Skin of body (tissue), 2 donors: Measurements from ENCODE around the gene FAM163A. TPM values are rescaled to one million over a fixed set of nuclear protein-coding genes. Genes with fewer than 3 reads are reported as not detected.
"Not testable (repeated sequence)": the region's sequence is repeated elsewhere in the genome, so short reads cannot be mapped to it uniquely, and the experiment has no call there.

Experiments used
- DNase-seq: peaks from one replicate; lab custom pipeline; 2025; lab: John Stamatoyannopoulos, UW
- total RNA-seq: library from RNA; depleted of rRNA; stranded (reverse); fragments of >200 nt; gene quantifications from one replicate; pipeline ENCODE4 v1.2.3, GENCODE V29; 2014

The FAM163A gene
- total RNA-seq, 1 donor from 2014 or later = 0.10 TPM

DNA sequence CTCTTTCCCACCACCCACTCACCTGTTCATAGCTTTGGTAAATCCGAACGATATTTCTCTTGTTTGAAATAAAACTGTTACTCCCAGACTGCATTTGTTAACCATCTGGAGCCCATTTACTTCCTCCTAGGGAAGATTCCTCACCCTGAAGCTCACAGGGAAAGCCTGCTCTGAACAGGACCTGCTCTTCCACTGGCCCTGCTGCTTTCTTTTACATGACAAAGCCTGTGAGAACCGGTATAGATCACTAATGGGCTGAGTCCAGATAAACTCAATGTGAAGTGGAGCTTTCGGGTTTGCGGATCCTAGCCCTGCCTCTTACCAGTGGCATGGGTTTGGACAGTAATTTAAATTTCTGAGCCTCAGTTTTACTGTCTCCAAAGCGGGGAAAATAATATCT is 45.2 kb downstream of the FAM163A start:
- DNase-seq = no peak

DNA sequence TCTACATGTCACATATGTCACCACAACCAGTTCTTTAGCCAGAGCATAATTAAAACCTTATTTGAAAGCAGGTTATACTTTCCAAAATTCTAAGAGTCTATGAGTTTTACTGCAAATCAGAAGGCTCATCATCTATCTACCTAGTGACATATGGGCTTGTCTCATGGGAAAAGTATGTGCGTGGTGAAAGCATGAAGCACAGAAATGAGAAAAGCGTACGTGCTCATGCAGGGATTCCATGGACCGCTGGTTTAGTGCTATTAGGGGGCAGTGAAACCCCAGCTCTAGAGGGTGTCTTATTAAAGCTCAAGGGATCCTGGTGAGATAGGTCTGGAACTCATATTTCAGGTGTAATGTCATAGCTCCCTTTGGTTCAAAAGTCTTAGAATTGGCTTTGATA is 50.2 kb downstream of the FAM163A start:
- no peak for DNase-seq

DNA sequence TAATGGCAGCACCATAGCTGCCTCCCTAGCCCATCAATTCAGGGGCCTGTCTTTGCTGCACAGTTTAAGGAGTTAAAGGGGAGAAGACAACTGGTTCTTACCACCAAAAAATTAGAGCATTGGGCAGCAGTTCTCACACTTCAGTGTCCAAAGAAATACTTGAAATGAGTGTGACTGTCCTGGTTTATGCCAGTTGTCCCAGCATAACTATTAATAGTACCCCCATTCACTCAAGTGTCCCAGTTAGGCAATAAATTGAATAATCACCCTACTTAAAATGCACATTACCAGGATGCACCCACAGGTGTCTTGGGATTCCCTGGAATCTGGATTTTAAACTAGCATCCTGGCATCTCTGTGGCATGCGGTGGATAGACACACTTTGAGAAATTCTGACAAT is 51.1 kb downstream of the FAM163A start:
- DNase-seq = no peak

DNA sequence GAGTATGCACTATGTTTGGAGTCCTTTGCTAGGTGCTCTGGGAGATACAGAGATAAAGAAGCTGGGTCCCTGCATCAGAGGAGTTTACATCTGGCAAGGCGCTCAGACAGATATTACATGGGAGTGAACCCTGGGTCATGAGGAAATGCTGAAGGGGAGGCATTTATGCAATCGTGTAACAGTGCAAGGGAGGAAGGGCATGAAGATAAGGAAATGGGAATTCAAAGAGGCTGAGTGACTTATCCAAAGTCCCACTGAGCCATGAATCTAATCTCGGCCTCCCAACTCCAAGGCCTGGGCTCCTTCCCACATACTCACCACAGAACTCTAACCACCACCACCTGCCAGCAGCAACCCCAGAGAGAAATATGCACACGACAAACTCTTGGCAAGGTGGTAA is 51.6 kb downstream of the FAM163A start:
- DNase-seq = no peak

DNA sequence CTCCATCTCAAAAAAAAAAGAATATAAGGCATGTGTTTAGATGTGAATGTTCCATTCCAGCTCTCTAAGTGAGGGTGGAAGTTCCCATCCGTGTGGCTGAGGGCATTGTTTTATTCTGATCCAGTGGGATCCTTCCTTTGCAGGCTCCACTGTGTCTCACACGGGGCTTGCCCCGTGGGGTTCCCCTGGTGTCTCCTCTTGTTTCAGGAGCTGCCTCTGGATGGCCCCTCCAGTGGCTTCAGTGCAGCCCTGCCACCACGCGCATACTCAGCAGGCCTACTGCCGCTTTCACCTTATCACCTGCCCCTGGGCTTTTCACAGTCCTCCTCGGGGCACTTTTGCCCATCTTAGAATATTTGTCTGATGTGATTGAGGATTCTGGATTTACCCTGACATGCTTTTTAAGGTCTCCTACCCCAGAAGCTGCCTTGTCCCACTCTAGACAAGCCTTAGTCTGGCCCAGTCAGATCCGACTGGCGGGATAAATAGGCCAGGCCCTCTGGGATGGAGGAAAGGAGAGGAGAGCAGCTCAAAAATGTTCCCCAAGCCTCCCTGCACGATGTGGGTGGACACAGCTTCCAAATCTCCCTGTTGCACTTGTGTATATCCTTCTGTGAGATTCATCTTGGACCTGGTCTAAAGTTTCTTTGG is 55.2 kb downstream of the FAM163A start:
- DNase-seq = no peak

DNA sequence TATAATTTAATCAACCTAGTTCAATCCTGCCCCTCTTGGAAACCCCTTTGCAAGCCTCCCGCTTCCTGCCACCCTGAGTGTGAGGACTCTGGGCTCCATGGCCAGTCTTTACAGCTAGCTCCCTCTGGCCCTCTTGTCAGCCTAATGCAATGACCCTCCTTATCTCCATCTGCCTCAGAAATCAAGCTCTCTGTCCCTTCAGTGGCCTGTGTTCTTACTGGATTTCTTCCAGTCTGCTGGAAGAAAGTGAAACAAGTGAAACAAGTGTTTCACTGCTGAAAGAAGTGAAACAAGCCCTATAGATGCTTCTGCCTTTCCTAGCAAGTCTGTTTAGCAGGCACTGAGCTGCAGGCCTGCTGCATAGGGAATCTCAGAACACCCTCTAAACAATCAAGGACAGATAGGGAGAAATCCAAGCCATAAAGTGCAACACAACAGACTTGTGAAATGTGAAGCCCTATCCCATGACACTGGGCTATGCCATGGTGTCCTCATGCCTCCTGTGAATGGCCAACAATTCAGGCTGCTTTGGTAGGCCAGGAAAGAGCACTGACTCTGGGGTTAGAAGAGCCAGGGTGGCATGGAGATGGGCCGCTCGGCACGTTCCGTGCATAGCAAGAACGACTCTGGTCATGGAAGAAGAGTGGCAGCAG is 55.9 kb downstream of the FAM163A start:
- no peak for DNase-seq

DNA sequence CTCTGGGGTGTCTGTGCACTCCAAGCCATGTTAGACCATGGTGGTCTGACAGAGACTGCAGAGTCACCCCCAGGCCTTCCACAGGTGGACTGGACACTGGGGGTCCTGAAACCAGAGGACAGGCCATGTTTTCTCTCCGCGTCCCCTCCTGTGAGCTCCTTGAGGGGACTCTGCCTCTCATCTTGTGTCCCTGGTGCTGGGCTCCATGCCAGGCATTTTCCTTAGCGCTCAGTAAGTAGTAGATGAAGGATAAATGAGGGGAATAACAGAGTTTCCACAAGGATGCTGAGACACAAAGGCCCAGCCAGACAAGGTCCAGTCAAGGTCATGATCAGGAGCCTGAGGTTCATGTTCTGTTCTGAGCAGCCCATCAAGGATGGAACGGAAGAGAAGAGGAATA is 57.4 kb downstream of the FAM163A start:
- DNase-seq = no peak

DNA sequence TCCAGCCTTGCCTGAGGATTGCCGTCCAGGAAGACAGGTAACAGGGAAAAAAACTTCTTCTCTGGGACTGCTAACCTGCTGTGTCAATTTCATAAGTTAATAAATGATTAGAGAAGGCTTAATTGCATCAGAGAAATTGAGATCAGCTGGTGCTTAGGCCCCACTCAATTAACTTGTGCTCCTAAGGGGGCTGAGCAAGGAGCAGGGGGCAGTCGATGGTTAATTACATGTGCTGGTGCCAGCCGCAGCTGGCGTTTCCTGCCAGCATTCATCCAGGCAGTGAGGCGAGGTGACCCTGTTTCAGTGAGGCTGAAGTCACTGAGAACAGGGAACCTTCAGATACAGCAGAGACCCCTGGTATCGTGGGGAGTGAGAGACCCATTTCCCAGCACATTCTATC is 60.0 kb downstream of the FAM163A start:
- DNase-seq = no peak

DNA sequence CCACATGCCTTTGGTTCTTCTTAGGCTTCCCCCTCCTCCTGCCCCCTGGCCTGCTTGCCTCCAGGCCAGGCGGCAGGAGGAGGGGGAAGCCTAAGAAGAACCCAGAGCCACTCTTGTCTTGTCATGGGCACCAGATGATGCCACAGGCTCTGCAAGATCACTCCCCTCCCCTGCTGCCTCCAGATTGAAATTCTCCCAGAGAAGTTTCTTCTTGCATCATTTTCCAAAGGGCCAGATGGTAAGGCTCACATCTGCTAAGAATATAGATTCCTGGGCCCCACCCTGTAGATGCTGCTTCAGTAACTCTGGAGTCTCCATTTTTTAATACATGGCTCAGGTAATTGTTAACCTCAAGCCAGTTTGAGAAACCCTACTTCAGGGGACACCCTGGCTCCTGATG is 60.8 kb downstream of the FAM163A start:
- DNase-seq = no peak

DNA sequence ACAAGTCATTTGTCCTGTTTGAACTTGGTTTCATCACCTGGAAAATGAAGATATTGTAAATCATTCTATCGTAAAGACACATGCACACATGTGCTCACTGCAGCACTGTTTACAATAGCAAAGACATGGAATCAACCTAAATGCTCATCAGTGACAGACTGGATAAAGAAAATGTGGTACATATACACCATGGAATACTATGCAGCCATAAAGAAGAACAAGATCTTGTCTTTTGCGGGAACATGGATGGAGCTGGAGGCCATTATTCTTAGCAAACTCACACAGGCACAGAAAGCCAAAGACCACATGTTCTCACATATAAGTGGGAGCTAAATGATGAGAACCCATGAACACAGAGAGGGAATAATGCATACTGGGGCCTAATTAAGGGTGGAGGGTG is 61.3 kb downstream of the FAM163A start:
- DNase-seq = not testable (repeated sequence)

DNA sequence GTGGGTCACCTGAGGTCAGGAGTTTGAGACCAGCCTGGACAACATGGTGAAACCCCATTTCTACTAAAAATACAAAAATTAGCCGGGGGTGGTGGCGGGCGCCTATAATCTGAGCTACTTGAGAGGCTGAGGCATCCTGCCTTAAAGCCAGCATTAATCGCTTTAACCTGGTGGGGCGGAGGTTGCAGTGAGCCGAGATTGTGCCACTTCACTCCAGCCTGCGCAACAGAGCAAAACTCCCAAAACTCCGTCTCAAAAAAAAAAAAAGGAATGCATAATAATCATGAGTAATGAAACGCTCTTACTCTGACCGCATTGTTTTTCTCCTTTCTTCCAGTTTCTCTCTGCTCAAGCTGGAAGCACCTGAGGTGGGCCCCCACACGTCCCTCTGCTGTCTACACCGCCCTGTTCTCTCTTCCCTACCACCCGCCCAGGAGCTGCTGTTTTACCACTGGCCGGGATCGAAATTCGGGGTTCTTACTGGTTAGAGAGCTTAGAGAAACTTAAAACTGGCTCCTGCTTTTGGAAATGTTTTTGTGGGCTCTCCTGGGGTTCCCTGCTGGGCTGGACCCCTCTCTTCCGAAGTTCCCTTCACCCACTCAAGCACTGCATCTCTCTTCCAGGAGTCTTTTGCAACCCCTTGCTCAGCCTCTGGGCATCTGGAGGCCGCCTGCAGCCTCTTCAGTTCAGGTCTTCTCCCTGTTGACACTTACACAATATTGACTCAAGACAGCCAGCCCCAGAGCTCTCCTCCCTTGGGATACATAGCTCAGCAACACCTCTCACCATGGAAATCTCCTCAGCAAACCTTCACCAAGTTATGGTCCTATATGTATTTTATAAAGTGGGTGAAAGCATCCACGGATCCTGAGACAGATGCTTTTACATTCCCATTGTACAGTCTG is 62.5 kb downstream of the FAM163A start:
- DNase-seq = no peak

DNA sequence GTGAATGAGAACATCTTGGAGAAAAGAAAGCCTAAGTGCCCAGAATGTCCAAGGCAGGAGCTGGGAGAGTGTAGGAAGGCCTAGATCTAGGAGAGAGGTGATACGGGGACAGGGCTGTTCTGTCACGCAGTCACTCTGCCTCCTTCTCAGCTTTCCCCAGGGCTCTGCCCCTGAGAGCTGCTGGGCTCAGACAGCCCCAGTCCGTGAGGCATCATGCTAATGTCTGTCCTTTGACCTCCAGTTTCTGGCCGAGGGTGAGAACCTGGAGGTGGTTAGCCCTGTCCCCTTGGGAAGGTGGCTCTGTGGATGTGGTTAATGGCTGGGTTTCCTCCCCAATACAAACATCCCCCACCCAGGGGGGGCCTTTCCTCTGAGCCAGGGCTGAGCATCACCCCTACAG is 63.2 kb downstream of the FAM163A start:
- DNase-seq = no peak

DNA sequence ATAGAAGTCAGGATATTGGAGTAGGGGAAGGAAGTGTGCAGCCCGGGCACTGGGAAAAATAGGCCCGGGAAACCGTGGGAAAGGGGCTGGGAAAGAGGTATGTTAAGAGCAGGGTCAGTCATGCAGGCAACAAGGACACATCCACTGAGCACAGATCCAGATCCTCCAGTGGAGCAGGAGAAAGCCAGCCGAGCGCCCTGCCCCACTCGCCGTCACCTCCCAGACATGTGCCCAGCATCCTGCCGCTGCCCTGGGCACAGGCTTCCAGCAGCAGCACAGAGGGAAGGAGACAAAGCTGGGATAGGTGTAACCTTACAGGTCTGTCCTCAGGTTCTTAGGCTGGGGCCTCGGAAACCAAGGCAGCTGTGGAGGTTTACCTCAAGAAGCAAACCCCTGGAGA is 64.2 kb downstream of the FAM163A start:
- DNase-seq = no peak

DNA sequence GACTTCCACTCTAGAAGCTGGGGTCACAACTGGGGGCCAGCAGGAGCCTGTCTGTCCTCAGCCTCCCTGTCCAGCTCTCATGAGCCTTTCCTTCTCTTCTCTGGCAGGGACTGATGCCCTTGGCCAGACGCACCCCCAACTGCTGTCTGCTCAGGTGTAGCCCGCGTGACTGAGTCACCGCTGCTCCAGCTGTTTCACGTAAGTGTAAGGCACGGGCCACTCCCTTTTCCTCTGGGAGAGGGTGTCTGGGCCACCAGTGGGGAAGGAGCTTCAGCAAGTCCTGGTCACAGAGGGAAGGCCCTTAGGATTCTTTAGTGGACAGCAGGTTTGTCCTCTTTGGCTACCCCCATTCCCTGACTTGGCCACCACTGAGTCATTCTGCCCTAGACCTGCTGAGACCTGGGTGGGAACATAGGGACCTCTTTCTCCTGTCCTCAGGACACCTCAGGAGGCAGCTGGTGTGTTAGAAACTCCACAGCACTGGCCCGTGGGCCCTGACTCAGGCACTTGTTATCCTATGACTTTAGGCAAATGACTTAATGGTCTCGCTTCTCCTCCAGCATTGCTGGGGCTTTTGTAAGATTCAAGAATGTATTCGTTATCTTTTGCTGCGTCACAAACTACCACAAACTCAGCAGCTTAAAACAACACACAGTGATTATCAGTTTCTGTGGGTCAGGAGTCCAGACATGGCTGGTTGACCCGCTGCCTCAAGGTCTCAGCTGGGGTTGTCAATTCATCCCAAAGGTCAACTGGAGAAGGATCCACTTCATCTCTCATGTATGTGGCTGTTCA is 64.8 kb downstream of the FAM163A start:
- DNase-seq = no peak

DNA sequence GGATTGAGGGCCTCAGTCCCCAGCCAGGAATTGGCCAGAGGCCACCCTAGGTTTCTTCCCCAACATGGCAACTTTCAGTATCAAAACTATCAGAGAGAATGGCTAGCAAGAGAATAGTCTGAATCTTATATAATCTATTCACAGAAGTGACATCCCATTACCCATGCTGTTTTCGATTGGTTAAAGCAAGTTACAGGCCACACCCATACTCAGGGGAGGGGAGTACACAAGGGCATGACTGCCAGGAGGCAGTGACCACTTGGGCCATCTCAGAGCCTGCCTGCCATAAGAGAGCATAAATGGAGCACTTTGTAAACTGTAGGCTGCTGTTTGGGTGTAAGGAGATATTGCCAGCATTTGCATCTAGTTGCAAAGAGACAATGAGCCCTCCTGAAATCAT is 65.4 kb downstream of the FAM163A start:
- no peak for DNase-seq

DNA sequence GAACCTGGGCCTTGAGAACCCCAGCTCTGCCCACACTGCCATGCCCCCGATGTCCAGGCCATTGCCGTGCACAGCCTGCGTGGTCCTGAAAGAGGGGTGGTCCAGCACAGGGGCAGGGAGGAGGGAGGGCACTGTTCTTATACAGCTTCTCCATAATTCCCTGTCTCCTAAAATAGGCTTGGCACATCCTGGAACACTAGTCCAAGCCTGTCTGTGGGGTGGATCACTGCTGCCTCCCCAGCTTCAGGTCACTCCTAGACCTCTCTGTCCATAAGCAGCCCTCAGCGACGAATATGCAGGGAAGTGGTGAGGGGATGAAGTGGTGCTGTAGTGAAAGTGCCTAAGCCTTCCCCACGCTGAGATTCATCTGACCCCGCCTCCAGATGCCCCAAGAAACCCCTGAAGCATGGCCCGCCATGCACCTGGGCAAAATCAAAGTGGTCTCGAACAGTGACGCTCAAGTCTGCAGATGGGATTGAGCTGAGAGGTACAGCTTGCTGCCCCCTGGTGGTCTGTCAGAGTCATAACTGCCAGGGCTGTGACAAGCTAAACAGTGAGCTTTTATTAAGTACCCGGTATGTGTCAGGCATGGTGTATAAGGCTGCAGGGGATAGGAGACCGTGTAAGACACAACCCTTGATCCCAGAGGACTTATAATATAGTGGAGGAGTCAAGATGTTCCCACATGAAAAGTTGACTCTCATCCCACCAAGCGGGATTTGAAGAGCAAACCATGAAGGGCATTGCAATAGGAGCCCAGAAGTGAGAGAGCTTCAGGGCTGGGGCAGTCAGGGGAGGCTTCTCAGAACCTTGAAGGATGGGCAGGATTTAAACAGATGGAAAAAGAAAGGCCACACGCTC is 66.6 kb downstream of the FAM163A start:
- DNase-seq = peak; percentile 61

DNA sequence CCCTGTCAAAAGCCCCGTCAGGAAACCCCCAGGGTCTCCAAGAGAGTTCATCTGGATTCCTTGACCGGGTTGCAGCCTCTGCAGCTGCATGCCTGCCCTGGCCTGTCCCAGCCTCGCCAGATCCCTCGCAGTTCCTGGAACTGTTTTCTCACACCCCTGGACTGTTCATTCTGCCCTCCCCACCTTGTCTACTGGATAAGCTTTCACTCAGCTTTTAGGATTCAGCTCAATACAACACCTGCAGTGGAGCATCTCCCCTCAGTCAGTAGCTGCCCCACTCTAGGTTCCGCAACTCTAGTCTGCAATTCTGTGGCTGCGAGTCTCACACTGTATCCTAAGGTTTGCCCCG is 67.2 kb downstream of the FAM163A start:
- DNase-seq = no peak

DNA sequence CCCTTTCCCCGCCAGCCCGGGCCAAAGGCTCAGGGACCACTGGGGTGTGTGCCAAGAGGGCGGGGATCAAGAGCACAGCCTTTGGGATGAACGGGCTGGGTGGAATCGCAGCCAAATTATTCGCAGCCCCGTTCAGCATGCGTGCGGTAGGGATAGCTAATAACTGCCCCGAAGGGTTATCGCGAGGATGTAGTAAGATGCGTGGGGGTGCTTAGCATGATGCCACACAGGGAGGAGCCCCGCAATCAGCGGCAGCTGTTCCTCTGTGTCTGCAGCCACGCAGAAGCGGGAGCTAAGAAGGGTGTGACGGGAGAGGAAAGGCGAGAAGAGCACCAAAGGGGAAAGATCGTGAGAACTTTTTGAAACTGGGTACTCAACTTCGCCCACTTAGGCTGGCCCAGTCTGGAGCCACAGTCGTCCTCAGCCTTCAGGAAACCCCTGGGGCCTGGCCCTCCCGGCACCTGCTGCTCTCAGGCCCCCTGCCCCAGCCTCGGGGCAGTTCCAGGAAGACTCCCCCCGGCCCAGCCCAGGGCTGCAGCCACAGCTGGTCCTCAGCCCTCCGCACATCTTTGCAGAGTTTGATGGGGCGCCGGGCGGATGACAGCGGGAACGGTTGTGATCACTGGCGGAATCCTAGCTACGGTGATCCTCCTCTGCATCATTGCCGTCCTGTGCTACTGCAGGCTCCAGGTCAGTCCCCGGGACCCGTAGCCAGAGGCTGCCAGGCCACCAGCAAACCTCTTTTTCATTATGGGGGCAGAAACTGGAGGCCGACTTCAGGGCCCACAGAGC is 69.6 kb downstream of the FAM163A start:
- DNase-seq = no peak

DNA sequence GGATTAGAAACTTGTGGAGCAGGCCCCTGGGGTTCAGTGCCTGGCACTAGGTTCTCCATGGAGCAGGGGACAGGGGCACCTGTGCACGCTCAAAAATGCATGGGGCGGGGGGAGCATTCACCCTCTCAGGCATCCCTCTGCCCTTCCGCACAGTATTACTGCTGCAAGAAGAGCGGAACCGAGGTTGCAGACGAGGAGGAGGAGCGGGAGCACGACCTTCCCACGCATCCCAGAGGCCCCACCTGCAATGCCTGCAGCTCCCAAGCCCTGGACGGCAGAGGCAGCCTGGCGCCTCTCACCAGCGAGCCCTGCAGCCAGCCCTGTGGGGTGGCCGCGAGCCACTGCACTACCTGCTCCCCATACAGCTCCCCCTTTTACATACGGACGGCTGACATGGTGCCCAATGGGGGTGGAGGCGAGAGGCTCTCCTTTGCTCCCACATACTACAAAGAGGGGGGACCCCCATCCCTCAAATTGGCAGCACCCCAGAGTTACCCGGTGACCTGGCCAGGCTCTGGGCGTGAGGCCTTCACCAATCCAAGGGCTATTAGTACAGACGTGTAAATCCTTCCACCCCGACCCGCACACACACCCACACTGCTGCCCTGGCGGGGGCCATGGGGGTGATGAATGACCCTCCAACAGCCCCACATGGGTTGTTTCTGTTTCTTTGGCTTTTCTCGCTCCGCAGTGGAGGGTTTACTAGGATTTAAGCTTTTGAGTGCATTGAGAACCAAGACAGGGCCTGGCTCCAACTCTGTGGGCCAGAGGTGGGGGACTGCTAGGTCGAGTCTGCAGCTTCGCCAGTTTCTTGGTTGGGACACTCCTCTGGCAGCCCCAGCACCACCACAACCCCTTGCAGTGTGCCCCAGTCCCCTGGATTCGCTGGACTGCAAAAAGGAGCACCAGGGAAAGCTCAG is 70.8 kb downstream of the FAM163A start:
- DNase-seq = no peak
